ENCODE data around the gene CHRNA4.

GRCh38 chr20:63318391-63319163 is 42.6 kb downstream of the CHRNA4 start:
- no peak for TF ChIP-seq CTCF (IDR thresholded peaks at IDR 0.05; ENCODE audit: low read depth, low read length)
- TF ChIP-seq EZH2phosphoT487 (IDR thresholded peaks at IDR 0.05; ENCODE audit: low read depth): no peak

Data from OCI-LY3 (cell line).